Non-pigmented ciliary epithelial cell (primary cell): Measurements from ENCODE around the gene RNF13.
"Not testable (repeated sequence)": the region's sequence is repeated elsewhere in the genome, so short reads cannot be mapped to it uniquely, and the experiment has no call there.

Experiments used
- DNase-seq: peaks from one replicate; pipeline ENCODE4 v3.0.0-alpha.2; 2010; ENCODE audit warnings: low read depth

RNF13 gene

DNA sequence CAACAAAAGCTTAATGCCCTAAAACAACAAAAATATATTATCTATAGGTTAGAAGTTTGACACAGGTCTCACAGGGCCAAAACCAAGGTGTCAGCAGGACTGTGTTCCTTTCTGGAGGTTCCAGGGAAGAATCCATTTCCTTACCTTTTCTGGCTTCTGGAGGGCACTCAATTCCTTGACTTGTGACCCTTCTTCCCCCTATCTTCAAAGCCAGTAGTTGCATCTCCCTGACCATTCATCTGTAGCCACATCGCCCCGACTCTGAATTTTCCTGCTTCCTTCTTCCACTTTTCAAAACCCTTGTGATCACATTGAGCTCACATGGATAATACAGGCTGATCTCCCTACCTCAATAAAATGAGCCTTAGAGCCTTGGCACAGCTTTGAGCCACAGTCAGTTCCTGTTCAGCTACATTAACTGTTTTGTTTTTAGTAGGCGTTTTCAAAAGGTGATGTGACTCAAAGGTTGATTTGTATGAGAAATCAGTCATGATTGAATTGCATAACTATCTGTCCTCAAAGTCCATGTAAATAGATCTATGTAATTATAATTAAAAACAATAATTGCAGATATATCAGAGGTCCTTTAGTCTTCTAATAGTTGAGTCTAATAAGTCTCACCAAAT lies 145.3 kb downstream of the RNF13 start:
- DNase-seq = no peak

DNA sequence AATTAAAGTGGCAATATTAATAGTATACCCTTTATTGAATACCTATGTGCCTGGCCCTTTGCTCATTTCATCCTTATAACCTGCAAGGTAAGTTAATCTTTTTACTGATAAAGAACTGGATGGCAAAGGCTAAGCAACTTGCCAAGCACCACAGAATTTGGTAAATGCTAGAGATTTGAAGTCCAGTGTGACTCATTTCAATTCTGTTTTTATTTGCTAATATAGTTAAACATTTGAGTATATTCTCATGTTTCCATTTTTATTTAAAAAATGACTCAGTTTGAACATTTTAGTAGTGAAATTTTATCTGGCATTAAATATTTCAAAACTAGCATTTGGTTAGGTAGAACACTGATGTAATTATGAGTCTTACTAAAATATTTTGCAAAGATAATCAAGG lies 146.4 kb downstream of the RNF13 start:
- DNase-seq = no peak

DNA sequence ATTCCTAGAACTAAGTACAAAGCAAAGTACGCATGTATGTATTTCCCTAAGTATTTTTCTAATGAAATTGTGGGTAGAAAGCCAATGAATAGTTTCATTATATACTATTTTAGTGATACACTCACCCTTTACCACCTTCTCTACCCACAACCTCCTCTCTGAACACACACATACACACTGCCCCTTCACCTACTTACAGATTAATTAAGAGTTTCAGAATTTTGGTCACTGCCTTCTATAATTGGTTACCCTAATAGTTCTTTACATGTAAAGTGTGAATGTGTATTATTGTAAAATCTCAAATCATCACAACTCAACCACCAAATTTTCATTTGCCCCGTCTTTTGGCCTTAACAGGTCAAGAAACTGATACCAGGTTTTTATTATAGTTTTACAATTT lies 150.5 kb downstream of the RNF13 start:
- no peak for DNase-seq

DNA sequence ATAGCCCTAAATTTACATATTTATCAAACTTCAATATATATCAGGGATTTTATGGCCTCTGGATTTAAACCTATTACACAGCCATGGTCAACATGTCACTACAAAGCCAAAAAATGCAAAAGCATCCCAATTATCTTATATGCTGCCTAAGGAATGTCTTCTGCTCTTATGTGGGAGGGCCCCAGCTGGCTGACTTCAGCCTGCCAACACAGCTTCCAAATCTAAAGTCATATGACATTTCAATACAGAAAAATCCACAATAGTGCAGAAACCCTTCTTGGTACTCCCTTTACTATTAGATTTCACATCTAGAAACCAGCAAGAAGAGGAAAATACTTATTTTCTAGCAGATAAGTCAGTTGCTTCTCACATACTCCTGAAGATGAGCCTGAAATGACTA lies 151.3 kb downstream of the RNF13 start:
- DNase-seq = no peak

DNA sequence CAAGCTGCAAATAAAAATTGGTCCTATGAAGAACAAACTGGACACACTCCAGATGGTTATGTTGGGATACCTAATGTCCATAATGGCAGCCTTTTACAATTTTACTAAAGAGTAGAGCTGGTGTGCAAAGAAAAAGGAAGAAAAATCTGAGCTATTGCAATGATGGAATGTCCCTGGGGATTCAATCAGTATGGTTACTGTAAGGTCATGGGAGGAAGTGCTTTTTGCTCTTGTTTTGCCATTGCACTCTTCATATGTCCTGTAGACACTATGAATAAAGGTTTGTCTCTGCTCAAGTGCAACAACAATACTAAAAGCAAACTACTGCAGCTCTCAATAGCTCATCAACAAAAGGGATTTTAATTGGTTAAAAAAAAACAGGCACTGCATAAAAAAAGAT lies 152.3 kb downstream of the RNF13 start:
- no peak for DNase-seq

DNA sequence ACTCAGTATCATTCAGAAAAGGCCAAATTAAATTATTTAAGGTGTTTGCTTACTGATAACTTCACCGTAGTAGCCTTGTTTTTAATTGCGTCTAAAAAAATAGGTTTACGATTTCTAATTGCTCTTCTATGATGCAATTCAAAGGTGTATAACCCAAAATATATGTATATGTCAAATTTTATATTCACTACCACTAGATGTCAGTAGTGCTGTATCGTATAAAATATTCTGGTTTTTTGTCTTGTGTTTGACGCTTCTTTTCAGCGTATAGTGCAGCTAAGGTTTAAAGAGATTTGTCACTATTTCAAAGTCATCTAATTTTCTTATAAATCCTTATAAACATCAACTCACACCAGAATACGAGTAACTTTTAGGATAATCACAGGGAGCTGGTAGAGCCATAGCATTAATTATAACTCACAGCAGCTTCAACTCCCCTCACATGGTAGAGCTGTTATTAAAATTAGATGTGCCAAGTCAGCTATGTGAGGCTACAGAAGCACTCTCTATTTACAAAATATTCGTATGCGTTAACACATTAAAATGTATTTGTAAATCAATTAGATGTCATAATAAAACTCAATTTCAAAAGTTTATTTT lies 154.2 kb downstream of the RNF13 start:
- DNase-seq = no peak

DNA sequence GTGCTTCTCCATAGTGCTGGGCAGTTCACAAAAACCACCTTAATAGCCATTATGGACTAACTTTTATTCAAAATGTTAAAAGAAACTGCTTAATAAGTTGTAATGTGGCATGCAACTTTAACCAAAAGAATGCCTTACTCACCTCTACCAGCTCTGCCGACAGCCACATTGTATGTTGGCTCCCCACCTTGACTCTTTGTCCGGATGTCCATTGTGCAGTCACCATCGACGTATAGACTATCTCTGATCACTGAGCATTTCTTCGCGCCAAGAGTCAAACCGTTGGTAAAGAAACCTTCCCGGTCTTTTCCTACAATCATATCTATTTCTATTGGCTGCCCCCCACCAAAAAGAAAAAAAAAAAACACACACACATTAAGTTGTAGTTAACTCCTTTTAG lies 155.2 kb downstream of the RNF13 start:
- DNase-seq = no peak

DNA sequence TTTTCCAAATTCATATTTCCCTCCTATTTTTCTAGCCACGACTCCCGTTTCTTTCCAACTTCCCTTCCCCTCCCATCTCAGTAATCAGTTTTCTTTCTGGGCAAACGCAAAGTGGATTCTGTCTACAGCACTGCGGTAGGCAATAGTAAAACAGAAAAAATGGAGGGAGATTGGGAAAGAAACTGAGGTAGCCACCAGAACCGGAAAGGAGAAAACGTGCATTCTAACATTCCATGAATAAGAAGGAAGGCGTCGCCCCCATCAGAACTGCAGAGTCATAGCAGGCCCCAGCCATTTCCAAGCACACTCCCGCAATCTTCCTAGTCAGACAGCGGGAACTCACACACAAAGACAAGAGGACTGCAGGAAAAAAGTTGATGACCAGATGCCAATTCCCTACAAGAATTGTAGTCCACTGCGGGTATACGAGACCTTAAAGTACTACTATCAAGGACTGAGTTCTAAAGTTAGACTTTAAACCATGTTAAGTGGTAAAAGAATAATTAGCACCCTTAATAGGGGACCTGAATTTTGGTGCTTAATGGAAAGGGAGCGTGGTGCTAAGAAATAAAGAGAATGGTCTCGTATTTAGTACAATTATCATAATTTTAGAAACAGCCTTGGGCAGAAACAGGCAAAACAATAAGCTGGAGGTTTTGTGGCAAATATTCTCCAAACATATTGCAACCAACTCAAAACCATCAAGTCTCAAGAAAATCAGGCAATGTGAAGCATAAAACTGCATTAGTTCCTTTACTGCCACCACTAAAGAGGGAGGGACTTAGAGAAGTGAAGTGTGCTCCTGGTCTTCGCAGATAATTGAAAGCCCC lies 156.3 kb downstream of the RNF13 start:
- peak; percentile 70 for DNase-seq

DNA sequence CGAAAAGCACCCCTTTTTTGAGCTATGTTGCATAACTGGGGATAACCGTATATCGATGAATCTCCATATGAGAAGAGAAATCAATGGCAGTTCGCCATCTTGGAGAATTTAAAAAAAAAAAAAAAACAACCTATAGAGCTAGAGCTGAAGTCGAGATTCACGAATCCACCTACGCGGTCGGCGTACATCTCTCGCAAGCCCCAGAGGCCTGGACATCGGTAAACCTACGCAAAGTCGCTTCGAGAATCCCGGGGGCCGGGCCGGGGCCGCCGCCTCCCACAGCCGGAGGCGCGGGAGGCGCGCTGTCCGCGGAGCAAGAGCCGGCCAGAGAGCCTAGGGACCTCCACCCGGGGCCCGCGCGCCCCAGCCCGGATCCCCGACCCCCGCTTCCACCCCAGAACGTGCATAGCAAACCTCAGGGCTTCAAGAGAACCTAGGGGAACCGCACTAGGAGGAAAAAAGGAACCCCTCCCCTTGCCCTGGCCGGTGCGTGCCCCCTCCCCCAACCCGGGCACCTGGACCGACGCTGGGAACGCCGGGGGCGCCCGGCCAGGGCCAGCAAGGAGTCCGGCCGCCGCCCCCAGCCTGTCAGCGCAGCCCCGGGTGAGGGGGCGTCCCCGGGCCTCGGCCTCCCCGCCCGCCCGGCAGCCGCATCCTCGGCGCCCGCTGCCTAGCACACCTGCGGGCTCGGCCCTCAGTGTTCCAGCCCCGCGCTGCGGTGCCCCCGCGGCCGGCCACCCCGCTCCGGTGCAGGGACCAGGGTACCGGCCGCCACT lies 157.1 kb downstream of the RNF13 start:
- DNase-seq = no peak

DNA sequence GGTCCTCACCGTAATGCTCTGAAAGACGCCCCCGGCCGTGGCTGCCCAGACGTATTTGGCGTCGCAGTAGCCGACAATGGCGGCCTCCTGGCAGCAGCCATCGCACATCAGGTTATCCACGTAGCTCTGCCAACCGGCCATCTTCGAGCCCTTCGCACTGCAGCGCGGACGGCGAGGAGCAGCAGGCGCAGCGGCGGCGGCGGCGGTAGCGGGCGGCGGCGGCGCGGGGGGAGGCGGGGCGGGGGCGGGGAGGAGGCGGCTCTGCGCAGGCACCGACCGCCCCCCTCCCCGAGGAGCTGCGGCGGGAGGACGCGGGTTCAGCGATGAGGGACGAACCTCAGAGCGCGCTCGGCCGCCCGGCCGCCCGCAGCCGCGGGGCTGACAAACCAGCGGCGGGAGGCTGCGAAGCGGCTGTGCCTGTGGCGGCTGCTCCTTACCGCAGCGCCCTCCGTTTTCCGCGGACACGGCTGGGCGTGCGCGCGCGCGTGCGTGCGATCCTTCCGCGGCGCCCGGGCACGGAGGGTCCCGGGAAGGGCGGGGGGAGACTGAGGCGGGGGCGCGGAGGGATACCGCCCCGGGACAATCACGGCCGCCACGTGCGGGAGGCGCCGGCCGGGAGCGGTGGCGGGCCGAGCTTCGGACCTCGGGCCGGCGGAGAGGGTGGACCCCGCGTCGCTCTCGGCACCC lies 157.8 kb downstream of the RNF13 start, which contains the start of gene PFN2:
PFN2 (minus strand) TSS at position 180 of the 687 bp plus-strand sequence; CDS start at position 141, 39 bp downstream.
- no peak for DNase-seq

DNA sequence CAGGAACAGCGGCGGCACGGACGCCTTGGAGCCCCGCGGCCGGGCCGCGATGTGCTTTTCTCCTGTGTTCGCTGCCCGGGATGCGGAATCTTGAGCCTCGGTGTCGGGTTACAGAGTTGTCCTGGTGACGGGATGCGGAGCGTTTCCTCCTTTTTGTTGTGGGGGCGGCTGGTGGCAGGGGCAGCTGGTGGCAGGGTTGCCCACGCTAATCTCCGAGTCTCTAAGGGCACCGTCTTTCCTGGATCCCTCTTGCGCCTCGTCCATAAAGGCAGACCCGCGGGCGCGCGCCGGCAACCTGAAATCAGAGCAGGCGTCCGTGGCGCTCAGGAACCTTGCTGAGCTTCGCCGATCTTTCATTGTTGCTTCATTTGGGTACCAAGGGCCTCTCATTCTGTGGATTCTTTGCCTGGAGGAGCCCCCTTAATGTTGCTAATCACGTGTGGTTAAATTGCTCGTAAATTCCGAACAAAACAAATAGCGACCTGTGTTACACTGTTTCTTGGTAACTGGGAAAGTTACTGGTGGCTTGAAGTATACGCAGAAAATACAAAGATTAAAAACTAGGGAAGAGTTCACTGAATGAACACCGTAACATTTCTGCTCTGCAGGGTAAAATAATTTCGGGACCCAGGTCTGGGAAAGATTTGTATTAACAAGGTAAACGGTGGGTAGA lies 158.5 kb downstream of the RNF13 start:
- no peak for DNase-seq

DNA sequence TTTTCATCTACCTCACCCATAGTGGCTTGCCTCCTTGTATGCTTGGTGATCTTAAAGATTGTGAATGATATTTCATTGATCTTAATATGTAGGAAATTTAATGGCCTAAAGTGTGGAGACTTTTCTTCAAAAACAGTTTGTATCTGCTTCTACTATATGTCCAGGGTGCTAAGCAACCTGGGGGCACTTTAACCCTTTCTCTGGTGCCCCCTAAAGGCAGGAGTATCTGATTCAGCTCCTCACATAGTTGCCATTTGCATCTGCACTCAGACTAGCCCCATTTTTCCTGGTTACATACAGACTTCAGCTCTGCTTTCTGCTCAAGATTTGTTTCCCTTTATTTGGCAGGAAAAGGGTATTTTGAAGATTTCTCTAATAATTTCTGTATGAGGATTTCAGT lies 162.9 kb downstream of the RNF13 start:
- no peak for DNase-seq

DNA sequence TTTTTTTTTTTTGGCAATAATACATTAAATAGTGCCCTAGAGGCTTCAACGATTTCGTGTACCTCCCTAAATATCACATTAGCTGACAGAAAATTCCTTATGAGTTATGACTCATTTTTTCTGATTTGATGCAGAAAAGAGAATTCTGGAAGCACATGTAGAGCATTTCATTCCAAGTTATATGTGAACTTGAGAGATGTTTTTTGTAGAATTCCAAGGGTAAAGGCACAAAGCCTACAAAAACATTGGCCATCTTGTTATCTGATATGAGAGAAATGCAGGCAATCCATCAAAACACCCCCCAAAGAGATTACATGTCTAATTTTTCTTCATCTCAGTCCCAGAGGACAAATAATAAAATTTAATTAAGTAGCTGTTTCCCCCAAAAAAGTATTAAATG lies 164.4 kb downstream of the RNF13 start:
- no peak for DNase-seq

DNA sequence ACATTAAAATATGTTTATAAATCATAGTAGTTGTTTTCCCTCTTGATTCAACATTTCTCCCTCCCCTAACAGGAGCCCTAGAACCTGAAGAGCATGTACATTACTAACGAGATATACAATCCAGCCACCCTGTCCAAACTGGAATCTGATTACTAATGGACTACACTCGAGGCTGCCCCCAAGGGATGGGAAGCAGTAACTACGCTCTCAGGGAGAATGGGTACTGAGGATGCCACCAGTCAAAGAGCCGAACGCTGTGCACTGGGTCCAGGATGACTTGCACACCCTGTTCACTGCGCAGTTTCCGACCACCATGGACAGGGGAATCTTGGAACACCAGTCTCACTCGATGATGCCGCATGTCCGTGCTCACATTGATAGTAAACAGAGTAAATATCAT lies 169.0 kb downstream of the RNF13 start:
- not testable (repeated sequence) for DNase-seq

DNA sequence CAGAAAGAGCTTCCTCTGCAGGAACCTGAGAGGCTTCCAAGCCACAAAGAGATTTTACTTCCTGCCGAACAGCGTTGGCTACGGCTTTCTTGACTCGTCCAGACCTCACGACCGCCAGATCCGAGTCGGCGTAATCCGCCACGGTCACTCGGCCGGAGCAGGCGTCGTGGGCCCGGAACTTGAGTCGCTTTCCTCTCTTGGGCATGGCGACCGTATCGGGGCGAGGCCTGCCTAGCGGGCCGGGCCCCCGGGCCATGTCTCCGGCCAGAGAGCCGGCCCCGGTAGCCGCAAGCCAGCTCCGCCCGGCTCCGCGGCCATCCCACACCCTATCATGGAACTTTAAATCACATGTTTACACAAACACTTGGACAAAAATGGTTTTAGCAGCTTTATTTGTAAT lies 170.0 kb downstream of the RNF13 start:
- not testable (repeated sequence) for DNase-seq

DNA sequence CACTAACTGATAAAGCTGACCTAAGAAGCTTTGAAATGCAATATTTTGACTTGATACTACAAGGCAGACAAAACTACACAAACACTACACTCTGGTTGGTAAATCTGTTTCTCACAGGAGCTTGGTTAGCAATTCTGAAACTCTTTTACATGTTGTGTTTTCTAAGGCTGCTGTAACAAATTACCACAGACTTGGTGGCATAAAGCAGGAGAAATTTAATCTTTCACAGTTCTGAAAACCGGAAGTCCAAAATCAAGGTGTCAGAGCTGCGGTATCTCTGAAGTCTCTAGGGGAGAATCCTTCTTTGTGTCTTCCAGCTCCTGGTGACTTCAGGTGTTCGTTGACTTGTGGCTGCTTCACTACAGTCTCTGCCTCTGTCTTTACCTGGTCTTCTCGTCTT lies 170.6 kb downstream of the RNF13 start:
- DNase-seq = no peak

DNA sequence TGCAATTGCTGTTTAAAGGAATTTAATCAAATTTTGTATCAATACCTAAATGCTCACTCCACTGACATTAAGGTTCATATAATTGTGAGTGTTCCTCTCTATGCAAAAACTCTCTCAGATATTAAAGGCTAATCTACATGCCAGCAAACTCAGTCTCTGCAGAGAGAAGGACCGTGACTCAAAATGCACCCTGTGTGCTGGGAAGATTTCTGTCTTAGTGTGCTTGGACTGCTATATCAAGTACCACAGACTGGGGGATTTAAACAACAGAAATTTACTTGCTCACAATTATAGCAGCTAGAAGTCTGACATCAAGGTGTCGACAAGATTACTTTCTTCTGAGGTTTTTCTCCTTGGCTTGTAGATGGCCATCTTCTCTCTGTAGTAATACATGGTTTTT lies 176.3 kb downstream of the RNF13 start:
- DNase-seq = no peak

DNA sequence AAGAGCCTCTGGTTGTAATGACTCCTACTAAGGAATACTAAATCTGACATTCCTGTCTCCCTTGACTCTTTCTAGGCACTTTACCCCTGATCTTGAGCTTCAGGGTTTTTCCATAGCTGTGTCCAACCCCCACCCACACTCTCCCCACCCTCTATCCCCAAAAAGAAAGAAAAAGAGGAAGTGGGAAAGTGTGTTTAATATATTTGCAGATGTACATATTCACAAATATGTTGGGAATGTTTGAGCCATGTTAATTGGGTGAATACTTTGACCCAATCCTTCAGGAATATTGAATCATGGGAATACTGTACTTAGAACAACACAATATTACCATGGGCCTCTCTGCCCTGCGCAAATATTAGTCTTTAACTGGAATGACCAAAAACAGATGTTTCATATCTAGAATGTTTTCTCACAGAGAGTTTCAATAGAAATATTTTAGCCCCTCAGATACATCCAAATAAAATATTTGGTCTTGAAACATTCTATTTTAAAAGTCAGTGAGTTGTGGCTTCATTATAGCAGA lies 177.5 kb downstream of the RNF13 start:
- no peak for DNase-seq

DNA sequence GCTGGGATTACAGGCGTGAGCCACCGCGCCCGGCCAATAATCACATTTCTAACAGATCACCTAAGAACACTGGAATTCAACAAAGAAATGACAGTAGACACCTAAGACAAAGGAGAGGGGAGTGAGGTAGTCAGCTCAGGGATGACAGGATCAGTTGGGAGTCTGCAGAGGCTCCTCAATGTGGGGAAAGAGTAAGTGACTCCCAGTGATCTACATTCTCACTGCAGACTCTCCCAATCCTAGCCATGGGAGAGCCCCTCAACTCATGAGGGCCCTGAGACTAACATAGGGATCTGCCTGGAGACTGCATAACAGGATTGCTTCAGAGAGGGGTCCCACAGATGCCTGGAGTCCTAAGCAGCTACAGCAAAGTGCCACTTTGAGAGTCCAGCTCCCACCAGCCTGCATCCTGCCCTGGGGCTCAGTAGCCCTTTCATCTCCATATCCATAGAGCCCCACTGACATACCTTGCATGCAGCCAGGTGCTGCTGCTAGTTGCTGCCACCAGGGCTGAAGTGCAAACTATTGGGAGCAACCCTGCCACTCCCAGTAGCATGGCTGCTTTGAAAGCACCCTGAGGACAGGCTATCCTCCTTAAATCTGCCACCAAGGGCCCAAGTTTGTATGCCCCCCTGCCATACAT lies 179.5 kb downstream of the RNF13 start:
- DNase-seq = no peak

DNA sequence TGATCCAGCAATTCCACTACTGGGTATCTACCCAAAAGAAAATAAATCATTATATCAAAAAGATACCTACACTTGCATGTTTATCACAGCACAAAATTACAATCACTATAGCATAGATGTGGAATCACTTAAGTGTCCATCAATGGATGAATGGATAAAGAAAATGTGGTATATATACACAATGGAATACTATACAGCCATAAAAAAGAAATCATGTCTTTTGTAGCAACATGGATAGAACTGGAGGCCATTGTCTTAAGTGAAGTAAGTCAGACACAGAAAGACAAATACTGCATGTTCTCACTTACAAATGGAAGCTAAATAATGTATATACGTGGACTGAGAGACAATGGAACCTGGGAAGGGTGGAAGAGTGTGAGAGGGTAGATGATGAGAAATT lies 185.9 kb downstream of the RNF13 start:
- no peak for DNase-seq

DNA sequence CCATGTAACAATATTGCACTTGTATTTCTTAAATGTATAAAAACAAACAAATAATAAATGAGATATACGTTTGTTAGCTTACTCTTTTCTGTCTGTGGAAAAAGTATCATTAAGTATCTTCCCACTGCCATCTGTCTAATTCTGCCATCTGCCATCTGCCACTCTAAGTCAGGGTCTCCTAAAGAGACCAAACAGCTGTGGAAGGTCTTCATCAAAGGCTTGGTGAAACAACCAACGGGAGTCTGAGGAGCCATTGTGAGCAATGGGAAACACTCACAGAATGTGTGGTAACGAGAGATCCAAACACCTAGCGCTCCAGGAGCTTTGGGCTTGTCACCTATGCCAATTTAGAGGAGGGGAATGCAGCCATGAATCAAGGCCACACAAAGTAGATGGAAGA lies 186.4 kb downstream of the RNF13 start:
- DNase-seq = no peak
